BLaER1 treated with 17β-estradiol and CSF1 and Interleukin-3, amounts not matched to agents 10 nM and 100 nM (cell line): ENCODE data around the gene PTER.

Source experiments
- H3K27ac ChIP-seq, 11 experiments: shearing (Covaris generic); formaldehyde crosslinking; 2 replicates each; pipeline ENCODE4 v1.8.1; 2022
- H3K27me3 ChIP-seq, 11 experiments: shearing (Covaris generic); formaldehyde crosslinking; 2 replicates each; pipeline ENCODE4 v1.8.1; 2022
- H3K36me3 ChIP-seq, 11 experiments: shearing (Covaris generic); formaldehyde crosslinking; 2 replicates each; pipeline ENCODE4 v1.8.1; 2022
- H3K4me1 ChIP-seq, 10 experiments: shearing (Covaris generic); formaldehyde crosslinking; 2 replicates each; pipeline ENCODE4 v1.8.1; 2022
- H3K4me2 ChIP-seq, 11 experiments: shearing (Covaris generic); formaldehyde crosslinking; 2 replicates each; pipeline ENCODE4 v1.8.1; 2022
- H3K4me3 ChIP-seq, 10 experiments: shearing (Covaris generic); formaldehyde crosslinking; 2 replicates each; pipeline ENCODE4 v1.8.1; 2022
- H3K9ac ChIP-seq, 11 experiments: shearing (Covaris generic); formaldehyde crosslinking; 2 replicates each; pipeline ENCODE4 v1.8.1; 2022
- H3K9me3 ChIP-seq, 11 experiments: shearing (Covaris generic); formaldehyde crosslinking; replicated peaks in 1 of 11; 2 replicates each; pipeline ENCODE4 v1.8.1; 2022
- H4K20me1 ChIP-seq, 11 experiments: shearing (Covaris generic); formaldehyde crosslinking; 2 replicates each; pipeline ENCODE4 v1.8.1; 2022
- Cebpa-rat ChIP-seq, 11 experiments: shearing (Covaris generic); IDR thresholded peaks; 2 replicates each; pipeline ENCODE4 v1.8.1; 2022

The PTER gene, protein sequence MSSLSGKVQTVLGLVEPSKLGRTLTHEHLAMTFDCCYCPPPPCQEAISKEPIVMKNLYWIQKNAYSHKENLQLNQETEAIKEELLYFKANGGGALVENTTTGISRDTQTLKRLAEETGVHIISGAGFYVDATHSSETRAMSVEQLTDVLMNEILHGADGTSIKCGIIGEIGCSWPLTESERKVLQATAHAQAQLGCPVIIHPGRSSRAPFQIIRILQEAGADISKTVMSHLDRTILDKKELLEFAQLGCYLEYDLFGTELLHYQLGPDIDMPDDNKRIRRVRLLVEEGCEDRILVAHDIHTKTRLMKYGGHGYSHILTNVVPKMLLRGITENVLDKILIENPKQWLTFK

DNA sequence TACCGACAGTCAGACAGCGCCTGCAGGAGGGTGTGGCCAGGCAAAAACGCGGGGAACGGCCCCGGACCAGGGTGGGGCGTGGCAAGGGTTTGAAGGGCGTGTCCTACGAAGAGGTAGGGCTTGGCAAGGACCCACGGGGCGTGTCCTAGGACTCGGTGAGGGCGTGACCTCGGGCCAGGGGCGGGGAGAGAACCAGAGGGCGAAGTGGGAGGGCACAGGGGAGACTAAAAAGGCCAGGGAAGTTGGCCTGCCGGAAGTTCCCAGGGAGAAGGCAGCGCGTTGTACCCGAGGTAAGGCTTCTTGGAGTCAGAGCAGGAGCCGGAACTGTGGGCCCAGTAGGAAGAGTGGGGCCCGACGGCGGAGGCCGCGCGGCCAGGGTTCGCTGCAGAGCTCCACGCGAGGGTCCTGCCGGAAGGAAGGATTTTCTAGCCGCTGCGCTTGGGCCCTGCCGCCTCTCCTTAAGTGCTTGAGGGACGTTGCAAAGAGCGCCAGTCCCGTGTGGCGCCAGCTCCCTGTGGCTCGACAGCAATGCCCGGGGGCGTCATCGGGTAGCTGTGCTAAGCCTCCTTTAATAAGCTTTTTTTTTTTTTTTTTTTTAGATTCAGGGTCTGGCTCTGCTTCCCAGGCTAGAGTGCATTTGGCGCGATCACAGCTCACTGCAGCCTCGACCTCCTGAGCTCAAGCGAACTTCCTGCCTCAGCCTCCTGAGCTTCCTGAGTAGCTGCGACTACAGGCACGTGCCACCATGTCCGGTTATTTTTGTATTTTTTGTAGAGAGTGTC is at the start of gene PTER:
PTER (plus strand) TSS at position 253 of the 782 bp plus-strand sequence. CDS start 47,375 bp downstream, outside the sequence.
- Histone ChIP-seq H3K4me2 (peak within 1 kb of the TSS; percentile 75 to 92 (median 87)), H3K27ac (peak within 1 kb of the TSS; percentile 79 to 94 (median 89))

DNA sequence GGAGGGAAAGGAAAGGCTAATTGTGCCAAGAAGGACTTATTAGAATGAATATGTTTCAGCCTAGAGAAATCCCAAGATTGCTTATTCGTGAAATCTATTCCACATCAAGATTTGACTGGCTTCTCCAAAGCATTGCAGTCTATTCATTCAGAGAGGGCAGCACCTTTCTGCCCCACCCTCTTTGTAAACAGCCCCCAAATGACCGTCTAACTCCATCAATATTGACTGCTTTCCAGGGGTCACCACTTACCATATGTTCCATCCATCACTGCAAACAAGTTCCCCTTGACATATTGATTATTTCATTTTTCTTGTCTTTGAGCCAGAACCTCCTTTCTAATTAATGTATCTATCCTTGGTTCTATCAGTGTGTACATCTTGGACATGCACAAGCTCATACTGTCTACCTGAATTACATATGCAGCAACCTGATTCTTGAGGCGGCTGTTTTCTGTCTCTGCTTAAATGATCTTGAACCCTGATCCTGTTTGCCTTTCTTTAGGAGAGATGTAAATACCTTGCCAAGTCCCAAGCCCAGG is 44.2 kb upstream of the PTER start:
- Histone ChIP-seq H3K9ac (no peak overlapping the region), H3K4me3 (no peak overlapping the region), H3K4me2 (no peak overlapping the region), H3K27me3 (no peaks in the 10 kb centered on the region), H4K20me1 (no peaks in the 10 kb centered on the region), H3K27ac (no peak overlapping the region), H3K36me3 (no peaks in the 10 kb centered on the region), H3K9me3 (no peaks in the 10 kb centered on the region), H3K4me1 (peaks cover 0 to 5% (median 0%) of the 10 kb centered on the region in 10 experiments; a peak in 3 of 20 replicates)
- no peak for TF ChIP-seq Cebpa-rat (IDR thresholded peaks at IDR 0.05)

More for the DNA sequence above, at the start of gene PTER:
- Histone ChIP-seq H3K4me1 (peaks cover 30 to 47% (median 41%) of the 10 kb centered on the region in 10 experiments), H3K27me3 (no peaks in the 10 kb centered on the region), H4K20me1 (peaks cover 0 to 18% (median 0%) of the 10 kb centered on the region in 11 experiments; a peak in 4 of 22 replicates), H3K4me3 (peak within 1 kb of the TSS; percentile 62 to 75 (median 67)), H3K9me3 (peaks cover 0 to 9% (median 0%) of the 10 kb centered on the region in 11 experiments; a peak in 5 of 22 replicates), H3K36me3 (peaks cover 12 to 45% (median 30%) of the 10 kb centered on the region in 11 experiments; a peak in 21 of 22 replicates), H3K9ac (peak within 1 kb of the TSS; percentile 78 to 89 (median 86))
- no peak for TF ChIP-seq Cebpa-rat (IDR thresholded peaks at IDR 0.05)

DNA sequence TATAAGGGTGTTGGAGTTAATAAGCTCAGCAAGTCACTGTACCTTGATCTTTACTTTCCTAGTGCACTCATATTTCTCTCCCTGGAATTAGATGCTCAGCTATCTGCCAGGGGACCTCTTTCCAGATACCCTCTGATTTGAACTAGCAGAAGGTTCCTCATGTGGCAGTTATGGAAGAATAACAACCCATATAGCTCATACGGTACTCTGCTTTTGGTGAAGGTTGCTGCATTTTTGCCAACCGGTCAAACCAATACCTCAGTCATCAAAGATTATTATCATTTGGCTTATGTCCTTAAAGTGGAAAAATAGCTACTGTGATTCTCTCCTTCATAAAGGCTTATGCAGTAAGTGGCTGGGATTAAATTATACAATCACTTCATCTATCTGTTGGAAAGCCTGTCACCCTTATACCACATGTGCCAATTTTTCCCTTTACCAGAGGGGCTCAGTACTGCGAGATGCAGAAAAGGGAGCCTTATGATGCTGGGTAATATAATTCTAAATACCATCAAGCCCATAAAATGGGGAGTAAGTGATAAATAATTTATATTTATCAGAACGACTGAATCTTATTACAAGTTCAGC is 43.4 kb upstream of the PTER start:
- H3K9ac ChIP-seq, result no peak overlapping the region
- no peaks in the 10 kb centered on the region for H4K20me1 ChIP-seq
- H3K27me3 ChIP-seq, result no peaks in the 10 kb centered on the region
- no peak for TF ChIP-seq Cebpa-rat (IDR thresholded peaks at IDR 0.05)
- no peak overlapping the region for H3K4me3 ChIP-seq
- H3K36me3 ChIP-seq, result no peaks in the 10 kb centered on the region
- H3K9me3 ChIP-seq, result no peaks in the 10 kb centered on the region
- H3K27ac ChIP-seq, result no peak overlapping the region
- H3K4me2 ChIP-seq, result no peak overlapping the region
- H3K4me1 ChIP-seq, result peaks cover 0 to 5% (median 0%) of the 10 kb centered on the region in 10 experiments; a peak in 3 of 20 replicates

DNA sequence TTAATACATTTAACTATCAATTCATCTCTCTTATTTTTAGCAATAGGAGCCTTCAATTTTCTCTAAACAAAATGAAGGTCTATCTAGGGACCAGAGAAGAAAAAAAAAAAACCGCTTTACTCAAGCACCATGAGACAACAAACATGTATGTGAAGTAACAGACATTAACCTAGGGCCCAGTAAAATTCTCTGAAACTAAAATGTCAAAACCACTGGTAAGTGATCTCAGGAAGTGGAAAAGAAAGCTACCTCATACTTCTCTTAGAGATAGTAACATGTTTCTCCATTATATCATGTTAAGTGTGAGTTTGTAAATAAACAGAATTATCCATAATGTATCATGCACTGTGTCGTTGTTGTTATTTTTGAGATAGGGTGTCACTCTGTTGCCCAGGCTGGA is 35.4 kb upstream of the PTER start:
- Histone ChIP-seq H3K4me2 (no peak overlapping the region), H3K27ac (no peak overlapping the region), H4K20me1 (no peaks in the 10 kb centered on the region), H3K4me3 (no peak overlapping the region), H3K36me3 (no peaks in the 10 kb centered on the region), H3K27me3 (no peaks in the 10 kb centered on the region), H3K9ac (no peak overlapping the region), H3K9me3 (no peaks in the 10 kb centered on the region), H3K4me1 (no peaks in the 10 kb centered on the region)
- TF ChIP-seq Cebpa-rat (IDR thresholded peaks at IDR 0.05), result no peak

DNA sequence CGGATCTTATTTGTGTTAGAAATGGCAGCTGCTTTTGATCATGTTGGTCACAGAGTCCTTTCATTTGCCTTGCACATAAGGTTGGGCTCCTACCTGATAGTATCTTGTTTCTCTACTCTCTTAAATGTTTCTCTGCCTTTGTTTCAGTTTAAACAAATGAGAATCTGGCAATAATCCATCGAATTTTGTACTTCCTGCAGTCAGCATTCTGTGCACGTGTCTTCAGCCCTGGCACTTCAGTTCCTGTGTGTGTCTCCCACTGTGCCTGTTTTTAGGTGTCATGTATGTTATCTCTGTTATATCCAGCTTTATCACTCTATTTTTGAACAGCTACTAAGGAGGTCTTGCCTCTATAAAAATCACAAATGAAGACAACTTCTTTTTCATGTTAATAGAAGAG is 28.4 kb upstream of the PTER start:
- Histone ChIP-seq H3K4me1 (no peaks in the 10 kb centered on the region), H3K4me3 (no peak overlapping the region), H3K9ac (no peak overlapping the region), H3K36me3 (no peaks in the 10 kb centered on the region), H3K27ac (no peak overlapping the region), H3K9me3 (no peaks in the 10 kb centered on the region), H3K27me3 (no peaks in the 10 kb centered on the region), H3K4me2 (no peak overlapping the region), H4K20me1 (no peaks in the 10 kb centered on the region)
- TF ChIP-seq Cebpa-rat (IDR thresholded peaks at IDR 0.05), result no peak

DNA sequence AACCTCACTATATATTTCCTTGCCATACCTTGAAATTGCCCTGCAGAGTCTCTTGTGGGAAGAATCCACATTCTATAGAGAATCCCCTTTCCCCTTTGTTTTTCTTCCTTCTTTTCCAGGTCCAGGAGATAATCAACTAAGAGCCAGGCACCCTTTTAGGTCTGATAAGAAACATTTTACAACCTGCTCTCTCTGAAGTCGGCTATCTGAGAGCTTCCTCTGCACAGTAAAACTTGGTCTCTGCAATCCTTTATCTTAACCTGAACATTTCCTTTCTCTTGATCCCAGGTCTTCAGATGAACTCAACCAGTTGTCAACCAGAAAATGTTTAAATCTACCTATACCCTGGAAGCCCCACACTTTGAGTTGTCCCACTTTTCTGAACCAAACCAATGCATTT is 19.5 kb upstream of the PTER start:
- no peak overlapping the region for H3K27ac ChIP-seq
- no peak overlapping the region for H3K4me2 ChIP-seq
- no peak for TF ChIP-seq Cebpa-rat (IDR thresholded peaks at IDR 0.05)

DNA sequence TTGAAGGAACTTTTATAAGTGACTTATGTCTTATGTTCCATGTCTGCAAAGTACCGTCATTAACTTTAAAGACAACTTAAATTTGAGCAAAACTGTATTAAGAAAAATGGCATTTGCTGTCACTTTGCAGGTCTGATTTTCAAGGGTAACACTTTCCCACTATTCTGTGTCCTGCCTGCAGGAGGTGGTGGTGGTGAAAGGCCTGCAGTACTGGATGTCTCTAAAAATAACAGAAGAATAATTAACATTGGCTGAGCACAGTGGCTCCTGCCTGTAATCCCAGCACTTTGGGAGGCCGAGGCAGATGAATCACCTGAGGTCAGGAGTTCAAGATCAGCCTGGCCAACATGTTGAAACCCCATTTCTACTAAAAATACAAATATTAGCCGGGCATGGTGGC is 13.2 kb upstream of the PTER start:
- no peaks in the 10 kb centered on the region for H3K4me1 ChIP-seq
- H3K9me3 ChIP-seq, result peaks cover 5 to 23% (median 15%) of the 10 kb centered on the region in 11 experiments; a peak in 19 of 22 replicates
- no peak for TF ChIP-seq Cebpa-rat (IDR thresholded peaks at IDR 0.05)
- no peaks in the 10 kb centered on the region for H3K27me3 ChIP-seq
- H3K4me3 ChIP-seq, result no peak overlapping the region
- no peaks in the 10 kb centered on the region for H4K20me1 ChIP-seq
- no peaks in the 10 kb centered on the region for H3K36me3 ChIP-seq
- H3K4me2 ChIP-seq, result no peak overlapping the region
- H3K27ac ChIP-seq, result no peak overlapping the region
- H3K9ac ChIP-seq, result no peak overlapping the region

More for the DNA sequence above, 19.5 kb upstream of the PTER start:
- Histone ChIP-seq H3K36me3 (no peaks in the 10 kb centered on the region), H3K4me3 (no peak overlapping the region), H4K20me1 (no peaks in the 10 kb centered on the region), H3K9me3 (no peaks in the 10 kb centered on the region), H3K4me1 (no peaks in the 10 kb centered on the region), H3K9ac (no peak overlapping the region), H3K27me3 (no peaks in the 10 kb centered on the region)

DNA sequence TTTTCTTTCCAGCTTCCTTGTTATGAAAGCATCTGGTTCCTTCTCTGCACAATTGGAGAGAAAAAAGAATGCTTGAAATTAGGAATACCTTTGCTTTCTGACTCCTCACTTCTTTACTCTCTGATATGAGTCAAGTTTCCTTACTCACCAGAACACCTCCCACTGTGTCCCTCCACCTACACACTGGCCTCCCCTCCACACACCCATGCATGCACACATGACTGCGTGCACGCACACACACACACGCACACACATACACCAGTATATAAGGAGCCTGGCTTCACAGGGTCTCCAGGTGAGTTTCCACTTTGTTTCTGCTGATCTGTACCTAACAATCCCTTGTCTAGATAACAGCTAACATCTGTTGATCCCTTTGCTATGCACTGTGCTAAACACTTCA is 11.4 kb upstream of the PTER start:
- Histone ChIP-seq H3K27ac (no peak overlapping the region), H3K4me1 (no peaks in the 10 kb centered on the region), H3K36me3 (no peaks in the 10 kb centered on the region), H3K4me3 (no peak overlapping the region), H4K20me1 (no peaks in the 10 kb centered on the region), H3K4me2 (no peak overlapping the region), H3K27me3 (no peaks in the 10 kb centered on the region), H3K9ac (no peak overlapping the region), H3K9me3 (peaks cover 5 to 23% (median 15%) of the 10 kb centered on the region in 11 experiments; a peak in 19 of 22 replicates)
- TF ChIP-seq Cebpa-rat (IDR thresholded peaks at IDR 0.05), result no peak

DNA sequence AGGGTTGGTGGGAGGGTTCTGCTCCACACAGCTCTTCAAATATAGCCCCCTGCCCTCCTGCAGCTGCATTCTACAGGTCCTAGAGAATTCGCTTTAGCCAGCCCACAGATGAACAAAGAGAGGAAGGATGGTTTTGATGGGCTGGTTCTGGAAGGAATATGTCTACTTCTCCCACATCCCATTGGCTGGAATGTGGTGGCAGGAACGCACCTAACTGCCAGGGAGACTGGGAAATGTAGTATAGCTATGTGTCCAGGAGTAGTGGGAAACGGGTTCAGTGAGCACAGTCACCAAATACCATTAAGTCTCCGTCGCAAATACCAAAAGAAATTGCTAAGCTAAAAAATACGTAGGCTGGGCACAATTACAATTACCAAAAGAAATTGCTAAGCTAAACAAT is 7.3 kb upstream of the PTER start:
- Histone ChIP-seq H3K27me3 (no peaks in the 10 kb centered on the region), H3K9ac (no peak overlapping the region), H4K20me1 (no peaks in the 10 kb centered on the region), H3K27ac (no peak overlapping the region), H3K4me2 (no peak overlapping the region), H3K9me3 (peaks cover 5 to 23% (median 15%) of the 10 kb centered on the region in 11 experiments; a peak in 19 of 22 replicates), H3K4me3 (no peak overlapping the region), H3K4me1 (no peaks in the 10 kb centered on the region), H3K36me3 (no peaks in the 10 kb centered on the region)
- no peak for TF ChIP-seq Cebpa-rat (IDR thresholded peaks at IDR 0.05)
